Loucy (cell line): ENCODE measurements around the gene MAP2K4.

Experiments used
- H2AFZ ChIP-seq: fragments of 200-600 bp; sonication (generic); 2 replicates; pipeline ENCODE4 v1.6.0; 2016; ENCODE audit warnings: antibody characterized with exemption, mild to moderate bottlenecking, low read length, moderate library complexity
- H3F3A ChIP-seq: fragments of 200-600 bp; 2 replicates; pipeline ENCODE4 v1.6.0; 2016; ENCODE audit warnings: antibody characterized with exemption, low read depth, mild to moderate bottlenecking
- H3K27me3 ChIP-seq: fragments of 200-600 bp; sonication (generic); 2 replicates; pipeline ENCODE4 v1.6.1; 2014; ENCODE audit warnings: low read length, mild to moderate bottlenecking; ENCODE audit not compliant: insufficient read depth, poor library complexity, severe bottlenecking
- H3K36me3 ChIP-seq: fragments of 200-600 bp; sonication (generic); 2 replicates; pipeline ENCODE4 v1.6.1; 2016; ENCODE audit warnings: low read length; ENCODE audit not compliant: insufficient read depth
- H3K4me1 ChIP-seq: fragments of 200-600 bp; sonication (generic); 2 replicates; pipeline ENCODE4 v1.5.1; 2014; ENCODE audit warnings: low read length, mild to moderate bottlenecking; ENCODE audit not compliant: insufficient read depth, poor library complexity, severe bottlenecking
- H3K4me2 ChIP-seq: fragments of 200-600 bp; sonication (generic); 2 replicates; pipeline ENCODE4 v1.6.0; 2014; ENCODE audit warnings: antibody characterized with exemption, low read length, low read depth, mild to moderate bottlenecking; ENCODE audit not compliant: poor library complexity, severe bottlenecking
- H3K4me3 ChIP-seq: fragments of 200-600 bp; sonication (generic); 2 replicates; pipeline ENCODE4 v1.5.1; 2014; ENCODE audit warnings: low read length, mild to moderate bottlenecking, mixed read lengths; ENCODE audit not compliant: poor library complexity, severe bottlenecking
- H3K79me2 ChIP-seq: fragments of 200-600 bp; sonication (generic); 2 replicates; pipeline ENCODE4 v1.6.1; 2014; ENCODE audit warnings: low read length; ENCODE audit not compliant: insufficient read depth
- H3K9ac ChIP-seq: fragments of 200-600 bp; sonication (generic); 2 replicates; pipeline ENCODE4 v1.6.0; 2014; ENCODE audit warnings: mild to moderate bottlenecking, low read depth, low read length, moderate library complexity; ENCODE audit not compliant: poor library complexity, severe bottlenecking
- H3K9me2 ChIP-seq: fragments of 200-600 bp; sonication (generic); replicated peaks from 2 replicates; pipeline ENCODE4 v1.6.1; 2016; ENCODE audit warnings: low read depth, low read length, mixed read lengths
- H3K9me3 ChIP-seq: fragments of 200-600 bp; sonication (generic); 2 replicates; pipeline ENCODE4 v1.6.1; 2014; ENCODE audit warnings: mild to moderate bottlenecking, antibody characterized with exemption, low read length, low read depth; ENCODE audit not compliant: insufficient read depth
- H4K20me1 ChIP-seq: fragments of 200-600 bp; sonication (generic); 2 replicates; pipeline ENCODE4 v1.6.0; 2014; ENCODE audit warnings: antibody characterized with exemption, low read length, mild to moderate bottlenecking; ENCODE audit not compliant: insufficient read depth, poor library complexity, severe bottlenecking
- CTCF ChIP-seq: fragments of 200-600 bp; sonication (generic); conservative IDR thresholded peaks from 2 replicates; pipeline ENCODE4 v1.5.1; 2014; ENCODE audit warnings: mild to moderate bottlenecking, antibody characterized with exemption, low read length
- EZH2phosphoT487 ChIP-seq: fragments of 200-600 bp; IDR thresholded peaks from 2 replicates; pipeline ENCODE4 v1.6.1; 2018; ENCODE audit warnings: antibody characterized with exemption, mild to moderate bottlenecking, moderate library complexity, borderline replicate concordance

MAP2K4 gene

GRCh38 chr17:12077773-12078172 is 57.1 kb downstream of the MAP2K4 start:
- no peak overlapping the region for H2AFZ ChIP-seq
- 0 out of 2 replicates have a peak, but pooled peaks cover 6% of the 10 kb centered on the region for H3K79me2 ChIP-seq
- TF ChIP-seq CTCF (no peak), EZH2phosphoT487 (no peak)
- no peaks in the 10 kb centered on the region for H3F3A ChIP-seq
- H3K9me2 ChIP-seq = no peaks in the 10 kb centered on the region
- H3K4me1 ChIP-seq = no peaks in the 10 kb centered on the region
- H3K27me3 ChIP-seq = no peaks in the 10 kb centered on the region
- peaks cover under 1% of the 10 kb centered on the region for H4K20me1 ChIP-seq
- no peaks in the 10 kb centered on the region for H3K9me3 ChIP-seq
- H3K4me3 ChIP-seq = no peak overlapping the region
- H3K36me3 ChIP-seq = peaks cover 27% of the 10 kb centered on the region; the same call in 1 of the 2 replicates
- no peak overlapping the region for H3K9ac ChIP-seq
- no peak overlapping the region for H3K4me2 ChIP-seq

- H4K20me1 ChIP-seq = peaks cover 3% of the 10 kb centered on the region
- no peak overlapping the region for H3K4me3 ChIP-seq
- H2AFZ ChIP-seq = no peak overlapping the region
- no peak overlapping the region for H3K9ac ChIP-seq
- H3K27me3 ChIP-seq = no peaks in the 10 kb centered on the region
- no peaks in the 10 kb centered on the region for H3F3A ChIP-seq
- no peak overlapping the region for H3K4me2 ChIP-seq
- no peaks in the 10 kb centered on the region for H3K9me2 ChIP-seq
- peaks cover 35% of the 10 kb centered on the region; the same call in 1 of the 2 replicates for H3K36me3 ChIP-seq
- H3K4me1 ChIP-seq = no peaks in the 10 kb centered on the region
- no peaks in the 10 kb centered on the region for H3K9me3 ChIP-seq
- H3K79me2 ChIP-seq = peaks cover 6% of the 10 kb centered on the region; the same call in 1 of the 2 replicates
- no peak for TF ChIP-seq CTCF
- no peak for TF ChIP-seq EZH2phosphoT487
Observed at GRCh38 chr17:12078791-12079190, 58.1 kb downstream of the MAP2K4 start.

GRCh38 chr17:12081720-12082119 is 61.0 kb downstream of the MAP2K4 start:
- Histone ChIP-seq H4K20me1 (peaks cover 7% of the 10 kb centered on the region), H3K4me1 (no peaks in the 10 kb centered on the region), H3K9me3 (no peaks in the 10 kb centered on the region), H2AFZ (no peak overlapping the region), H3K4me2 (no peak overlapping the region), H3K27me3 (no peaks in the 10 kb centered on the region), H3K4me3 (no peak overlapping the region), H3K9ac (no peak overlapping the region), H3K9me2 (no peaks in the 10 kb centered on the region), H3K79me2 (peaks cover 9% of the 10 kb centered on the region; the same call in 1 of the 2 replicates), H3F3A (no peaks in the 10 kb centered on the region), H3K36me3 (peaks cover 32% of the 10 kb centered on the region; the same call in 1 of the 2 replicates)
- TF ChIP-seq CTCF (no peak), EZH2phosphoT487 (no peak)
